NCI-H82 (cell line): ENCODE measurements around the gene KCNJ16.

ENCODE experiments used
- DNase-seq: peaks from one replicate; lab custom pipeline; 2025; lab: John Stamatoyannopoulos, UW

The KCNJ16 gene

DNA sequence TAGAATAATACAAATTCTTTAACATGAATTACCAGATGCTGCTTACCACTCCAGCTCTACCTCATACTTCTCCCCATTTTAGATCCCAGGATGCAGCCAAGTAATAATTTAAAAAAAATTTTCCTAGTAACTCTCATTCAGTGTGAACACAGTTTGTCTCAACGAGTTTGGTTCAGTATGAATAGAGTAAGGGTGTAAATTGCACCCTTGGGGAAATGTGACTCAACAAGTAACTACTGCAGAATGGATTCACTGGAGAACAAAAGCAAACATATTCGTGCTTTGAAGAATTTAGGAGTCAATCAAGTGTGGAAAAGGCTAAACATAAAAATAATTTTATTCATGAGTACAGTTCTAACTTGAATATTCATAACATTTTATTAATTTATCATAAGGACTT is 23.0 kb downstream of the KCNJ16 start:
- DNase-seq: no peak

GRCh38 chr17:70099294-70099693 is 24.3 kb downstream of the KCNJ16 start:
- DNase-seq: no peak

DNA sequence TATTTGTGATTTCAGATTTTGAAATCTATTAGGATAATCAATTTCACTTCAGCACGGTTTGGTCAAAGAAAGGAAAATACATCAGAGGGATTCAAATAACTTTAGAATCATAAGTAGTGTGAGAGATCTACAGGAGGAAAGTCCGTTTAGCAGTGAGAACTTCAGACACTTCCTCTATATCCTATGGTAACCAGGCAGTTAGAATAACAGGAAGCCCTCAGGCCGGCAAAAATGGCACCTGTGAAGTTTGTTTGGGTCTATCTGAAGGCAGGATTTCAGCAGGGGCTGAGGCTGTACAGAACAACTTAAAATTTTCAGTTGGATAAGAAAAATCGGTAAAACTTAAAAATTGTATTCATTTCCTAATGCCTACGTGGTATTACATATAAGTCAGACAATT is 24.9 kb downstream of the KCNJ16 start:
- DNase-seq: no peak

DNA sequence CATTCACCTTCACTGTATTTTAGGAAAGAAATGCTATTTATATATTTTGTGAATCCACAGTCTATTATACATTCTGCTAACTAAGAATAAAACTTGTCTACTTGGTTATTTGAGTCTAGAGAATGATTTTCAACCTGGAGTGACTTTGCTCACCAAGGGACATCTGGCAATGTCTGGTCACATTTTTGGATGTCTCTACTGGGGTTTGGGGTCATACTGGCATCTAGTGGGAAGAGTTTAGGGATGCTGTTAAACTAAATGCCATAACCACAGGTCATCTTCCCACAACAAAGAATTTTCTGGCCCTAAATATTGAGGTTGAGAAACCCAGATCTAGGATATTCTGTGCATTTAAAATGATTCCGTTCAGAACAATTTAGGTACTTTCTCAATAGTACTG is 26.0 kb downstream of the KCNJ16 start:
- DNase-seq: peak; percentile 5

DNA sequence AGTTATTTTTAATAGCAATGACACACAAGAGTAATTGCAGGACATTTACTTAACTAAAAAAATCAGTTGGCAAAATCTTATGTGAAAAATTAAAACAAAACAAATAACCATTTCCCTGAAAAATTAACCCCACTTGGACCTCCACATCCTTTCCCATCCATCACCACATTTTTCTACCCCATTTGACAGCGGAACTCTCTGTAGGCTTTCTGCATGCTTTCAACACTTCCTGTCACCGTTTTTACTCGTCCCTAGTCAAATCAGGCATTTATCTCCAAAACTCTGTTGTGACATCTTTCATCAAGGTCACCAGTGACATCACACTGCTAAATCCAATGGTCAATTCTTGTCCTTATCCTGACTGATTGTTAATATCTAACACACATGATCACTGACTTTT is 27.5 kb downstream of the KCNJ16 start:
- DNase-seq: no peak

- DNase-seq: peak; percentile 35
Observed at GRCh38 chr17:70104791-70105523, 29.9 kb downstream of the KCNJ16 start.

DNA sequence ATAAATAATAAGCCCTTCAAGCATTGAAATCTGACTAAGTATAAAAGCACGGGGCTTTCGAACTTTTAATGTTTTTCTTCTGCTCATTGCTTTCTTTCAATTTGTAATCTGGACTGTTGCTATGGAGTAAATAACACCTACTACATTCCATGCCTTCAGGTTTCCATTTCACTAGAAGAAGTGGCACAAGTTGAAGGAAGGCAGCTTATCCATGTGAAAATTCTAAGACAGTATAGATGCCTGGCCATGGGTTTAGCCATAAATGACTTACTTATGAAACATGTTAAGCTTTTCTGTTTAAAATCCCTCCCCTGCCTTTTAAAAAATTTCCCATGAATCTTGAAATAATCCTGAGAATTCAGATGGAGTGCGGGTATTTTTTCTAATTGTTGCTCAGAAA is 30.6 kb downstream of the KCNJ16 start:
- DNase-seq: no peak

GRCh38 chr17:70106551-70106950 is 31.5 kb downstream of the KCNJ16 start:
- DNase-seq: no peak

DNA sequence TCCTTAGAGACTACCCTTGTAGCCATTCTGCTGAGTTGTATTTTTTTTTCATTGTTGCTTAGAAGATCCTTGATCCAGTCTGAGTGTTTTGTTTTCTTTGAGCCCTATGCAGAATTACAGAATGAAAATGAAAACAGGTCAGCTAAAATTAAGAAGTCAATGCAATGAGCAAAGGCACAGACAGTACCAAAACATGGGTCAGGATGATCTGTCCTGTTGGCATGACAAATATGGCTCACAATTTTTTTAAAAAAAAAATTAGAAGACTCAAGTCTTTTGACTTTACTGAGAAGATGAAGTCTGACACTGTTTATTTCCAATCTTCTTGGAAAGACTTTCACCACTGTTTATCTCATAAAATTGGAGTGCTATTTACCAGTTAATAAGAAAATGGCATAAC is 32.4 kb downstream of the KCNJ16 start:
- no peak for DNase-seq

- DNase-seq: no peak
Observed at GRCh38 chr17:70107904-70108565, 33.0 kb downstream of the KCNJ16 start.

- DNase-seq: peak; percentile 75
Observed at GRCh38 chr17:70109497-70109896, 34.5 kb downstream of the KCNJ16 start.

DNA sequence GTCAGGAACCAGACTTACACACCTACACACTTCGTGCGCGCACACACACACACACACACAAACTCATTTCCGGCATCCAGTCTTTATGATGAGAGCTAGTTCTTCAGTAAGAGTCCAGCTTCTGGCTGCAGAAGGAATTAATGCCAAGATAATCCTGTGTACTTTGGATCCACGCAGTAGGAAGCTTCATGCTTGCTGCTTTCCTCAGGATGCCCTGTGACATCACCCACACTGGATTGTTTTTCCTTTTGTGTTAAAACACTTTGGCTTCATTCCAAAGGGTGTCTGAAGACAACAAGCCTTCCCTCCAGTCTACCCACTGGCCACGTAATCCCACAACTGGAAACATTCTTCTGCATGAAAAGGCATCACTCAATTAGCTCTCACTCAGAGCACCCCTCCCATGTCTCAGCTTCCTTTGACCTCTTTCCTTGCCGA is 35.4 kb downstream of the KCNJ16 start:
- peak; percentile 70 for DNase-seq

DNA sequence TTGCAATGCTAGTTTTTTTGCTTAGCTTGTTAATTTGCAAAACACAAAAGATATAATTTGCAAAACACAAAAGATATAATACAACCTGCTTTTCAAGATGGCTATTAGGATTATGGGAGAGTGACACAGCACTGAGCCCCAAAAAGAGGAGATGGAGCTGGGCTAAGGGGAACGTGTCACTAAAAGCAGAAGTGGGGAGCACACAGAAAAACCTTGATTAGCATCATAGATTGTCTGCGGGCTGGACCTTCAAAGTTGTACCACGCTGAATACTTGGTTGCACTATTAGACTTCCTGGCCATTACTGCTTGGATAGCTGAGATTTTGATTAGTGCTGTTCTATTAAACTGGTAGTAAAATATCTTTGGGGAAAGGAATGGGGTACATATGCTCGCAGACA is 36.2 kb downstream of the KCNJ16 start:
- no peak for DNase-seq

- no peak for DNase-seq
Observed at GRCh38 chr17:70114405-70114804, 39.4 kb downstream of the KCNJ16 start.

GRCh38 chr17:70115126-70115525 is 40.1 kb downstream of the KCNJ16 start:
- no peak for DNase-seq

DNA sequence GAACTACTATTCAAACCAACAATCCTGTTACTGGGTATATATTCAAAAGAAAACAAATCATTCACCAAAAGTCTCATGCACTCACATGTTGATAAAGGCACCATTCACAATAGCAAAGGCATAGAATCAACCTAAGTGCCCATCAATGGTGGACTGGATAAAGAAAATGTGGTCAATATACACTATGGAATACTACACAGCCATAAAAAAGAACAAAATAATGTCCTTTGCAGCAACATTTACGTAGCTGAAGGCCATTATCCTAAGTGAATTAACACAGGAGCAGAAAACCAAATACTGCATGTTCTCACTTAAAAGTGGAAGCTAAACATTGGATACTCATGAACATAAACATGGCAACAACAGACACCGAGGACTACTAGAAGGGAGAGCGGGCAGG is 41.9 kb downstream of the KCNJ16 start:
- DNase-seq: no peak

DNA sequence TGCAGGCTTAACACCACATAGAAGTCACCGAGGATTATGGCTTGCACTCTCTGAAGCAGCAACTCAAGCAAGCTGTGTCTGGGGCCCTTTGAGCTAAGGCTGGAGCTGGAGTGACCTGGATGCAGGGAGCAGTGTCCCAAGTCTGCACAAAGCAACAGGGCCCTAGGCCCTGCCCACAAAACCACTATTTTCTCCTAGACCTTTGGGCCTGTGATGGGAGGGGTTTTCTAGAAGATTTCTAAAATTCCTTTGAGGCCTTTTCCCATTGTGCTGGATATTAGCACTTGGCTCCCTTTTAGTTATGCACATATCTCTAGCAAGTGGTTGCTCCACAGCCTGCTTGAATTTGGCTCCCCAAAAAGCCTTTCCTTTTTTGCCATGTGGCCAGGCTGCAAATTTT is 44.5 kb downstream of the KCNJ16 start:
- DNase-seq: no peak

DNA sequence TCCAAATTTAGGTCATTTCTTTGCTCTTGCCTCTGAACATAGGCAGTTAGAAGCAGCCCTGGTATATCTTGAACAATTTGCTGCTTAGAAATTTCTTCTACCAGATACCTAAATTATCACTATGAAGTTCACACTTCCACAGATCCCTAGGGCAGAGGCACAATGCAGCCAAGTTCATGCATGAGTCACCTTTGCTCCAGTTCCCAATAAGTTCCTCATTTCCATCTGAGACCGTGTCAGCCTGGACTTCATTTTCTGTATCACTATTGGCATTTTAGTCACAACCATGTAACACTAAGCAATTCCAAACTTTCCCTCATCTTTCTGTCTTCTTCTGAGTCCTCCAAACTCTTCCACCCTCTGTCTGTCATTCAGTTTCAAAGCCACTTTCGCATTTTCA is 45.0 kb downstream of the KCNJ16 start:
- no peak for DNase-seq

- no peak for DNase-seq
Observed at GRCh38 chr17:70120425-70120824, 45.4 kb downstream of the KCNJ16 start.

GRCh38 chr17:70121126-70121525 is 46.1 kb downstream of the KCNJ16 start:
- DNase-seq: peak; percentile 72

DNA sequence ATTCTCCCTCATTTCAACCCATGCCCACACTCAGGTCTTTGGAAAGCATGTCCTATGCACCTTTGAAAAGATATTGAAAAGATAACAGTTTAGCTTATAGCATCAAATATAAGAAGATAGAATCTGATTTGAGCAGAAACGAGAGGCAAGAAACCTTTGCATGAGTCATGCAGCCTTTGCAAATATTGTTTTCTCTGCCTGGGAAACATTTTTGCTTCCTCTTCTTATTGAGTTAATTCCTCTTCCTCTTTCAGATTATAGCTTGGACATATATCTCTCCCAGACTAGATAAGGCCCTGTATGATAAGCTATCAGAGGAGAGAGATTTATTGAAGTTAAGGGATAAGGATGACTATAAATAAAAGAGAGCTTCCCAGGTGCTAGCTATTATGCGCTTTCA is 48.2 kb downstream of the KCNJ16 start:
- no peak for DNase-seq

DNA sequence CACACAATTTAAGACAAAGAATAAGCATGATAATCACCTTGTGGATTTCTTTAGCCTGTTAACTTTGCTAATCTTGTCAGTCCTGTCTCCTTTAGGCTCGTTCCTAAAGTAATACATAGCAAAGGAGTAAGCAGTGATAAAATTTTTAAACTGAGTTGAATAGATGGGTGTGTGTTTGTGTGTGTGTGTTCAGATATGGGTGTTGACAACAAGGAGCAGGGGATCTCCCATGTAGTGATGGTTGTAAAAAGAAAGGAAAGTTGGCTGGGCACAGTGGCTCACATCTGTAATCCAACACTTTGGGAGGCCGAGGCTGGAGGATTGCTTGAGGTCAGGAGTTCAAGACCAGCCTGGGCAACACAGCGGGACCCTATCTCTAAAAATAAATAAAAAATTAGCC is 49.7 kb downstream of the KCNJ16 start:
- DNase-seq: no peak

DNA sequence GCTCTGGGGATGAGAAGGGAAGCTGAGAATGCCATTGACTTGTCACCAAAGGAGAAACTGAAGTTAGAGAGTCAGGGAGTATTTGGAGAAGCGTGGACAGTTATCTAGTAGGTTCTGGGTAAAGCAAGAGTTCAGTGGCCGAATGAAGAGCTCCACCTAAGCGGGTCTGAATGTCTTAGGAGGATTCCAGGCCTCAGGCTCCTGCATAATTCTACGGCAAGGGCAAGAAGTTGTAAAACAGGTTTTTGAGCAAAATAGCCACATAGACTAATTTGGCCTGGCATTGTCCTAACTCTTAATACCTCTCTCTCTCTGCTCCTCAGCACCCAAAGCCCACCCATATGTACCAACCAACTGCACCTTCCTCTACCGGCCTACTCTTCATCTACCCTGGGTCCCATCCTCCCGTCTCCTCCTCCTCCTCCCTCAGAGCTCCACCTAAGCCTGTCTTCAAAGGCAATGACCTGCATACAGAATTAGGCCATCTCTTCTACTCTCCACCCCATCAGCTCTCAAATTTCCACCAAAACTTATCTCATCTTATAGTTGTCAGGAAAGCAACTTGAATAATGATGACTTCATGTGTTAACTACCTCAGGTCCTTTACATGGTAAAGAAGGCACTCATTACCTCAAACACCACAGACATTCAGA is 52.3 kb downstream of the KCNJ16 start:
- no peak for DNase-seq
